GM21717 (cell line): ENCODE data around the gene SF1.

ENCODE experiments used
- ATAC-seq: cut with Tn5 transposase; IDR thresholded peaks from one replicate; pipeline ENCODE4 v1.9.1; 2021; ENCODE audit warnings: mild to moderate bottlenecking, moderate library complexity; ENCODE audit not compliant: unreplicated experiment

The SF1 gene

DNA sequence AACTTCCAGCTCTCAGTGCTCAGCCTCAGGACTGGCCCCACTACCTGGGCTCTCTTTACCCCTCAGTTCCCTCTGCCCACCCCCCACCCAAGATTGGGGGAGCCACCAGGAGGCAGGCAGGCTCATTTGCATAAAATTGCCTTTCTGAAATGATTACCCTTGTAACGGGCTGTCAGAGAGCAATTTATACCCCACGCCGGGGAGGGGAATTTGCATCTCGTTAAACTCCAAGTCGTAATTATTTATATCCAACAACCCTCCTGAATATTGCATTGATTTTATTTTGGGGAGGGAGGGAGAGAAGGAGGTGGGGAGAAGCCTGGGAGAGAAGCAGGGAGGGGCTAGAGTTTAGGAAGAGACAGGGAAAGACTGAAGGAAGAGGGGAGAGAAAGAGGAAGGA is 63.7 kb downstream of the SF1 start:
- ATAC-seq = no peak
